Epithelial cell of esophagus (primary cell): ENCODE results near the gene NYNRIN.
A peak's percentile ranks its signal among the peaks of the same experiment; 100 is the strongest.
"Not testable (repeated sequence)": the region's sequence is repeated elsewhere in the genome, so short reads cannot be mapped to it uniquely, and the experiment has no call there.

Experiments
- DNase-seq: peaks from one replicate; pipeline ENCODE4 v3.0.0; 2010; ENCODE audit warnings: low read depth
- H3K4me3 ChIP-seq: 2 replicates; pipeline ENCODE4 v1.5.1; 2011; ENCODE audit warnings: mild to moderate bottlenecking, low read length, control low read depth
- CTCF ChIP-seq: IDR thresholded peaks from 2 replicates; pipeline ENCODE4 v1.5.1; 2011; ENCODE audit warnings: low read depth, mild to moderate bottlenecking, low read length, control low read depth, inconsistent platforms; ENCODE audit not compliant: insufficient read depth; ENCODE audit errors: missing control alignments

NYNRIN gene

GRCh38 chr14:24370748-24371147 lies 28.1 kb upstream of the NYNRIN start:
- DNase-seq, result no peak
- TF ChIP-seq CTCF, result no peak
- H3K4me3 ChIP-seq, result no peak overlapping the region

- not testable (repeated sequence) for H3K4me3 ChIP-seq, DNase-seq
These were observed 27.2 kb upstream of the NYNRIN start for GRCh38 chr14:24371605-24372004.

- TF ChIP-seq CTCF, result no peak
- no peak overlapping the region for H3K4me3 ChIP-seq
- no peak for DNase-seq
These were observed 25.9 kb upstream of the NYNRIN start for GRCh38 chr14:24372701-24373416.

- no peak for TF ChIP-seq CTCF
- H3K4me3 ChIP-seq, result no peak overlapping the region
- DNase-seq, result no peak
These were observed 22.2 kb upstream of the NYNRIN start for GRCh38 chr14:24376448-24377070.

GRCh38 chr14:24377126-24377525 lies 21.7 kb upstream of the NYNRIN start:
- TF ChIP-seq CTCF, result no peak
- H3K4me3 ChIP-seq, result no peak overlapping the region
- DNase-seq, result no peak

GRCh38 chr14:24377657-24378056 lies 21.1 kb upstream of the NYNRIN start:
- peak; percentile 28 for DNase-seq
- no peak overlapping the region for H3K4me3 ChIP-seq
- TF ChIP-seq CTCF, result no peak

- no peak overlapping the region for H3K4me3 ChIP-seq
- TF ChIP-seq CTCF, result no peak
- DNase-seq, result no peak
These were observed 20.5 kb upstream of the NYNRIN start for GRCh38 chr14:24378327-24378726.
